Adrenal gland (tissue), 12 donors: ENCODE results near the gene COL4A5. TPM values are rescaled to one million over a fixed set of nuclear protein-coding genes. Genes with fewer than 3 reads are reported as not detected.

Experiments
- DNase-seq, 7 donors: peaks; one replicate each; pipeline ENCODE4 v3.0.0-alpha.2; 2019 to 2020
- H3K27ac ChIP-seq, 5 donors: fragments of 200-600 bp; sonication (generic) in 4 of 5; 1 replicate in 3 of 5; 2 replicates in 2 of 5; pipeline versions ENCODE4 v1.5.1 to v1.8.0; 2016 to 2020; ENCODE audit warnings: mild to moderate bottlenecking in 1 of 5
- H3K27me3 ChIP-seq: fragments of 200-600 bp; 2 replicates; pipeline ENCODE4 v1.8.0; 2021
- H3K36me3 ChIP-seq, 2 donors: fragments of 200-600 bp; replicated peaks in 1 of 2; 1 replicate in 1 of 2; 2 replicates in 1 of 2; pipeline versions ENCODE4 v1.5.1 to v1.8.0; 2018 to 2022
- H3K4me1 ChIP-seq, 2 donors: fragments of 200-600 bp; replicated peaks in 1 of 2; 1 replicate in 1 of 2; 2 replicates in 1 of 2; pipeline versions ENCODE4 v1.5.1 to v1.8.0; 2018 to 2021
- H3K4me3 ChIP-seq, 4 donors: fragments of 200-600 bp; sonication (generic) in 3 of 4; one replicate each; pipeline ENCODE4 v1.5.1; 2016 to 2018
- H3K9me3 ChIP-seq, 3 donors: fragments of 200-600 bp; sonication (generic) in 1 of 3; replicated peaks in 1 of 3; 1 replicate in 2 of 3; 2 replicates in 1 of 3; pipeline versions ENCODE4 v1.5.1 to v1.8.0; 2016 to 2021
- CTCF ChIP-seq, 6 experiments: fragments of 450-650 bp in 4 of 6; fragments of 200-600 bp in 2 of 6; sonication (generic) in 1 of 6; IDR thresholded peaks; 1 replicate in 5 of 6; 2 replicates in 1 of 6; pipeline versions ENCODE4 v1.5.1 to v1.8.0; 2016 to 2021; ENCODE audit warnings: antibody characterized with exemption in 6 of 6, mild to moderate bottlenecking in 2 of 6, moderate library complexity in 1 of 6
- POLR2A ChIP-seq, 2 donors: fragments of 450-650 bp; IDR thresholded peaks; one replicate each; pipeline ENCODE4 v1.6.1; 2017; ENCODE audit warnings: antibody characterized with exemption in 2 of 2, mild to moderate bottlenecking in 2 of 2, moderate library complexity in 1 of 2
- WGBS, 4 donors: extraction: QIAGEN DNeasy Blood & Tissue Kit in 2 of 4; methylation state at CpG; one replicate each; pipeline versions ENCODE4 v1.1.5 to v1.1.7; 2013 to 2017; 5-methylcytosine and 5-hydroxymethylcytosine counted together
- intact Hi-C, 2 donors: fragments of 100-400 bp; cut with DNase I; formaldehyde crosslinking; loops; one replicate each; pipeline versions ENCODE4 v1.14.1 to v1.15.0; 2022 to 2023
- polyA plus RNA-seq, 3 donors: library from polyadenylated mRNA; stranded (reverse); fragments of 200-250 nt in 2 of 3; fragments of 350-450 nt in 1 of 3; fragmentation: Illumina TruSeq in 1 of 3; extraction: RNeasy Lipid Tissue Mini Kit (QIAGEN cat#74804) in 1 of 3; gene quantifications; one replicate each; pipeline ENCODE4 v1.2.3, GENCODE V29; 2013 to 2014
- total RNA-seq, 9 donors: library from RNA; depleted of rRNA in 4 of 9; stranded (reverse); fragments of >200 nt in 4 of 9; fragments of 120-200 nt in 1 of 9; fragmentation: NEBNext Ultra II Directional in 1 of 9; extraction: Animal tissue kit (Norgen Biotek cat#: 25700) in 1 of 9; gene quantifications; one replicate each; pipeline versions ENCODE4 v1.1.0 to v1.2.4, GENCODE V29; 2013 to 2023
- donor health status: healthy with polysubstance abuse.
- donor health status: Bipolar disorder and iron deficiency.
- donor health status: DM: yes; HTN: yes; CAD: no.
- donor health status: DM: no; HTN: no; CAD: no.
- donor health status: DM: no; HTN: no; CAD: no.
- donor health status: DM: yes; HTN: yes; CAD: no.

COL4A5 gene
- total and polyA plus RNA-seq, 12 donors, result 4.0 to 25.2 (median 12.6) TPM

GRCh38 chrX:108584617-108585211 is 145.1 kb downstream of the COL4A5 start:
- intact Hi-C loops, result no loop called here
- no peak for TF ChIP-seq POLR2A (IDR thresholded peaks at IDR 0.05)
- peak in 2 of 6 experiments; percentile 20 to 42 for TF ChIP-seq CTCF (IDR thresholded peaks at IDR 0.05)
- Histone ChIP-seq H3K36me3 (no peaks in the 10 kb centered on the region), H3K9me3 (no peaks in the 10 kb centered on the region), H3K27me3 (peaks cover 12% of the 10 kb centered on the region), H3K4me3 (no peak overlapping the region), H3K4me1 (no peaks in the 10 kb centered on the region), H3K27ac (no peak overlapping the region)
- DNase-seq, result peak in 1 of 7 donors; percentile 1
- WGBS, 4 donors, result 80 to 97% (median 91%) methylated on average over 2 of the region's 2 CpGs

GRCh38 chrX:108590496-108590895 is 150.9 kb downstream of the COL4A5 start:
- Histone ChIP-seq H3K36me3 (no peaks in the 10 kb centered on the region), H3K4me1 (no peaks in the 10 kb centered on the region), H3K9me3 (no peaks in the 10 kb centered on the region), H3K27me3 (peaks cover 10% of the 10 kb centered on the region), H3K27ac (no peak overlapping the region), H3K4me3 (no peak overlapping the region)
- intact Hi-C loops, result no loop called here
- WGBS, 4 donors, result 80 to 94% (median 84%) methylated on average over 3 of the region's 3 CpGs
- TF ChIP-seq POLR2A (IDR thresholded peaks at IDR 0.05) (no peak), CTCF (IDR thresholded peaks at IDR 0.05) (no peak)
- DNase-seq, result no peak

- no peak for DNase-seq
- Histone ChIP-seq H3K27me3 (no peaks in the 10 kb centered on the region), H3K4me1 (no peaks in the 10 kb centered on the region), H3K9me3 (no peaks in the 10 kb centered on the region), H3K4me3 (no peak overlapping the region), H3K27ac (no peak overlapping the region), H3K36me3 (no peaks in the 10 kb centered on the region)
- no peak for TF ChIP-seq CTCF (IDR thresholded peaks at IDR 0.05)
- TF ChIP-seq POLR2A (IDR thresholded peaks at IDR 0.05), result no peak
- 70 to 96% (median 87%) methylated on average over 4 of the region's 4 CpGs for WGBS, 4 donors
- intact Hi-C loops, result no loop called here
Measured at GRCh38 chrX:108601276-108601675, 161.6 kb downstream of the COL4A5 start.

- 41 to 84% (median 73%) methylated on average over 2 of the region's 2 CpGs for WGBS, 4 donors
- Histone ChIP-seq H3K4me3 (no peak overlapping the region), H3K36me3 (no peaks in the 10 kb centered on the region), H3K27ac (no peak overlapping the region), H3K9me3 (no peaks in the 10 kb centered on the region), H3K27me3 (peaks cover 6% of the 10 kb centered on the region), H3K4me1 (no peaks in the 10 kb centered on the region)
- TF ChIP-seq CTCF (IDR thresholded peaks at IDR 0.05) (no peak), POLR2A (IDR thresholded peaks at IDR 0.05) (no peak)
- no peak for DNase-seq
- intact Hi-C loops, result no loop called here
Measured at GRCh38 chrX:108610141-108610540, 170.5 kb downstream of the COL4A5 start.
